Choroid plexus epithelial cell (primary cell): ENCODE results near the gene AGBL3.
A peak's percentile ranks its signal among the peaks of the same experiment; 100 is the strongest.

ENCODE experiments used
- DNase-seq: peaks from one replicate; pipeline ENCODE4 v3.0.0-alpha.2; 2010; ENCODE audit warnings: low read depth
- H3K4me3 ChIP-seq: 2 replicates; pipeline ENCODE4 v1.5.1; 2011; ENCODE audit warnings: low read depth, mild to moderate bottlenecking, control low read depth, low read length, moderate library complexity
- CTCF ChIP-seq: conservative IDR thresholded peaks from 2 replicates; pipeline ENCODE4 v1.5.1; 2011; ENCODE audit warnings: low read depth, mild to moderate bottlenecking, control low read depth, inconsistent platforms, low read length, moderate library complexity

Gene AGBL3

DNA sequence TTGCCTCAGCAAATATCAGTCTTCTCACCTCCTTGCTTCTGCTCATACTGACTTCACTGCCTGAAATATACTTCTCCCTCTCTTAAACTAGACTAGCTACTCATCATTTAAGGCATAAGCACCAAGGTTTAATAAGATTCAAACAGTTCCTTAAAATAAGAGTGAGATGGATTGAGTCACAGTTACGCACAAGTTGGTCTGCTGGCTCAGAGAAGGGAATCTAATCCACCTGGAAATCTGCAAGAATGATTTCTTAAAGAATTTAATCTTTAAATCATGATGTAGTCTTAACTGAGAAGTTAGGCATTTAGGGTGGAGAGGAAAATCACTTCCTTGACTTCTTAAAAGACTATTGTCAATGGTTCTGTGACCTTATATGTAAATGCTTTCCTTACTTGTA is 105.4 kb downstream of the AGBL3 start:
- TF ChIP-seq CTCF = no peak
- no peak overlapping the region for H3K4me3 ChIP-seq
- DNase-seq = no peak

DNA sequence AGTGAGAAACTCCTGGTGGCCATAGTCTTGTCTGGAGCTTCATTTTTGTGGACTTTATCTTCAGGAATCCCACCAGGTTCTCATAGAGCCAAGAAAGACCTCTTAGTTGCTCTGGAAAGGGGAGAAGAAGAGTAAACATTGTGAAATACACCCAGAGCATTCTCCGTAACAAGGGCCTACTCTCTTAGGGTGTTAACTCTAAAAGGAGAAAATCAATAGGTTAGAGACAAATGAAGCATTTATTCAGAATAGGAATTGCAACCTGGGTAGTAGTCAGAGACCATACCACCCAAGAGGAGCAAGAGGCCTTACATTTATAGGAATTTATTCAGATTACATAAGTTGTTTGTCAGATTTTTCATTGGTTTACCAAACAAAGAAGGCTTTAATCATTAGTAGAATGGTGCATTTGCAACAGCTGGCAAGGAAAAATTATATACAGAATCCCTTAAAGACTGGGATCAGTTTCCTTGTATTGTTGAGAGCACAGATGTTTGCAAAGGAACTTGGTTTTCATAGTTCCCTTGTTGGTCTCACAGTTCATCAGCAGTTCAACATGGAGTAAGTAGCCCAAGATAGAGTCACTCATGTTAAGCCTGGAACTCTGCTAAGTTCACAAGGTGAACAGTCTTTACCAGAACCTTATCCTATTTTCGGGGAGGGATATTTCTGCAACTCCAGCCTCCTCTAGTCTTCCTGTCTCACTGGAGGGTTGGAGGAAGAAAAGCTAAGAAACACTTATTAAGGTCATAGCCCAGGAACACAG is 108.3 kb downstream of the AGBL3 start:
- DNase-seq = no peak
- no peak for TF ChIP-seq CTCF
- H3K4me3 ChIP-seq = no peak overlapping the region

DNA sequence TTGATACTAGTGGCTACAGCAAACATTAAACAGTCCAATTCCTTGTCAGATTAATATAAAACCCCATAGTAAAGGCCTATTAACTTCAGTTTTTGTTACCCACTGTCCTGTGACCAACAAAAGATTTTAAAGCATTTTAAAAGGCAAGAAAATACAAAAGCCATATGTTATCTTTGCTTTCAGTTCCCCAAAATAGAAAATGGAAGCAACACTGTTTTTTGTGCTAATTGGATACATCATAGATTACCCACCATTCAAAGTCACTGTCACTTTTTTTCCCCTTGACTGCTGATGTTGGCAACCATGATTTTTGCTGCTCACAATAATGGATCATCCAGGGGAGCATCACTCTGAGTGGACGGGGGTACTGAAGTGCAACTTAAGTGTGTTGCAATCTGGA is 109.1 kb downstream of the AGBL3 start:
- no peak overlapping the region for H3K4me3 ChIP-seq
- no peak for DNase-seq
- TF ChIP-seq CTCF = no peak

DNA sequence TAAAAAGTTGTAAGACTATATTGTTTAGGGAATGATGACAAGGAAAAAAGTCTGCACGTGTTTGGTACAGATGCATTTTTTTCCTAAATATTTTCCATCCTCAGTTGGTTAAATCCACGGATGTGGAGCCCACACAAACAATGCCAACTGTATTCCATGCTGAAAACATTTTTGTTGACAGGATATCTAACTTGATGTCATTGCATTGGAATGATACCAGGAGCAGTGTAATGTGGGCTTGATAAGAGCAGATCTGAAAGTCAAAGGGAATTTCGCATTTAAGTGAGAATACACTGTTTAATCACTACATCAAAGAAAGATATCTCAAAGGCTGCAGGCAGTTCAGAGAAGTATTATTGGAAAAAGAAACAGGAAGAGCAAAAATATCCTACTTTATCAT is 112.1 kb downstream of the AGBL3 start:
- DNase-seq = no peak
- TF ChIP-seq CTCF = no peak
- no peak overlapping the region for H3K4me3 ChIP-seq

GRCh38 chr7:135100856-135101255 is 114.5 kb downstream of the AGBL3 start:
- TF ChIP-seq CTCF = no peak
- no peak overlapping the region for H3K4me3 ChIP-seq
- DNase-seq = peak; percentile 28

GRCh38 chr7:135102372-135102771 is 116.1 kb downstream of the AGBL3 start:
- H3K4me3 ChIP-seq = no peak overlapping the region
- TF ChIP-seq CTCF = no peak
- no peak for DNase-seq

GRCh38 chr7:135109562-135109961 is 123.3 kb downstream of the AGBL3 start:
- TF ChIP-seq CTCF = no peak
- no peak overlapping the region for H3K4me3 ChIP-seq
- no peak for DNase-seq
